PC-3 (cell line): ENCODE results near the gene C11orf71.

Experiments used
- CTCF ChIP-seq: fragments of 300-600 bp; sonication (generic); conservative IDR thresholded peaks from 2 replicates; pipeline ENCODE4 v1.5.1; 2017; ENCODE audit warnings: antibody characterized with exemption, low read depth, mild to moderate bottlenecking, low read length
- EZH2 ChIP-seq: fragments of 300-600 bp; sonication (generic); IDR thresholded peaks from one replicate; pipeline ENCODE4 v1.6.1; 2017; ENCODE audit warnings: antibody characterized with exemption, mild to moderate bottlenecking, low read length; ENCODE audit not compliant: unreplicated experiment

- no peak for TF ChIP-seq CTCF
- no peak for TF ChIP-seq EZH2
Measured at GRCh38 chr11:114382509-114382908, 17.8 kb downstream of the C11orf71 start.
